Activated effector memory CD4-positive, alpha-beta T cell treated with anti-CD3 and anti-CD28 coated beads, Interleukin-2, amount 50 U/mL, for 16 hours (primary cell): ENCODE data around the gene NCDN.
A peak's percentile ranks its signal among the peaks of the same experiment; 100 is the strongest.

Experiments used
- DNase-seq: peaks from one replicate; pipeline ENCODE4 v3.0.0-alpha.2; 2020

The NCDN gene

GRCh38 chr1:35555212-35555584 lies 2.4 kb upstream of the NCDN start:
- DNase-seq = no peak

- no peak for DNase-seq
Observed at GRCh38 chr1:35555601-35556477, 1.8 kb upstream of the NCDN start.

GRCh38 chr1:35556484-35557117 lies 998 bp upstream of the NCDN start:
- DNase-seq = no peak

GRCh38 chr1:35557118-35557610 lies 435 bp upstream of the NCDN start, which contains the start of gene KIAA0319L:
Gene KIAA0319L (minus strand): TSS chr1:35557403. CDS start chr1:35554491, 2,912 bp downstream.
- no peak for DNase-seq

- DNase-seq = peak; percentile 73
Observed at GRCh38 chr1:35558374-35559316, 1.0 kb downstream of the NCDN start.

GRCh38 chr1:35559317-35559944 lies 1.8 kb downstream of the NCDN start:
- DNase-seq = no peak

- DNase-seq = no peak
Observed at GRCh38 chr1:35560256-35561225, 2.9 kb downstream of the NCDN start.

GRCh38 chr1:35561297-35561971 lies 3.8 kb downstream of the NCDN start:
- no peak for DNase-seq

- no peak for DNase-seq
Observed at GRCh38 chr1:35561972-35562680, 4.5 kb downstream of the NCDN start.

- no peak for DNase-seq
Observed at GRCh38 chr1:35563166-35563565, 5.6 kb downstream of the NCDN start.

- peak; percentile 91 for DNase-seq
Observed at GRCh38 chr1:35564037-35564883, 6.7 kb downstream of the NCDN start.

GRCh38 chr1:35564884-35565741 lies 7.5 kb downstream of the NCDN start:
- DNase-seq = no peak

GRCh38 chr1:35565742-35566133 lies 8.1 kb downstream of the NCDN start:
- DNase-seq = no peak

GRCh38 chr1:35567947-35568558 lies 10.5 kb downstream of the NCDN start:
- peak; percentile 38 for DNase-seq

GRCh38 chr1:35568975-35569395 lies 11.4 kb downstream of the NCDN start:
- DNase-seq = peak; percentile 86

- no peak for DNase-seq
Observed at GRCh38 chr1:35569936-35570335, 12.3 kb downstream of the NCDN start.

- no peak for DNase-seq
Observed at GRCh38 chr1:35570589-35571137, 13.1 kb downstream of the NCDN start.
